Activated CD4-positive, alpha-beta T cell treated with anti-CD3 and anti-CD28 coated beads, Interleukin-2, Interleukin-6, amounts not matched to agents 100 ng/mL and 50 ng/mL, durations not matched to agents 16 hours and 8 hours (primary cell): Measurements from ENCODE around the gene CACNA2D3.

Experiments
- DNase-seq: peaks from one replicate; pipeline ENCODE4 v3.0.0-alpha.2; 2020

The CACNA2D3 gene

DNA sequence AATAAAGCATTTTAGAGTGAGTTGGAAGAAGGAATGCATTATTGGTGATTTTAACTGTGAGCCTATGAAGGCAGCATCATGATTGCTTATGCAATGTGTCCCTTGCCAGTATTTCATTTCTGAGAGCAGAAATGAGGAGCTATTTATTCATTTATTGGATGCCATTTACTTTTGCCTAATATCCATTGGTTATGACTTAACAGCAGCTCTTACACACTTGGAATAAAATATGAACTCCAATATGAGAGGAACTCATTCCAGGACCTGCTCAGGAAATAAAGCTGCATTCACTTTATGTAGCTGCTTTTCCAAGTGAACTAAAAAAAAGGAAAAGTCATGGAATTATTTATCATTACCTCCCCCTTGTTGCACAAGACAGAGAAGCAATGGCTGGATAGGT is 525.4 kb downstream of the CACNA2D3 start:
- no peak for DNase-seq

DNA sequence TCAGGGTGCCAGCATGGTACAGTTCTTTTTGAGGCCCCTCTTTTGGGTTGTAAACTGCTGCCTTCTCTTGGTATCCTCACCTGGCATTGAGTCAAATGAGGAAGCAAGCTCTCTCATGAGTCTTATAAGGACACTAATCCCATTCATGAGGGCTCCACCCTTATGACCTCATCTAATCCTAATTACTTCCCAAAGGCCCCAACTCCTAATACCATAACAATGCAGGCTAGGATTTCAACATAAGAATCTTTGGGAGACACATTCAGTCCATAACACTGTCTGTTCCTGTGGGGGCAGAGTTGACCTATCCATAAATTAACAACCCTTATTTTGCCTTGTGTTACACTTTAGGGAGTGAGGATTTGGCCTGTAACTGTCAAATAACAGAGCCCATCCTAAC is 527.2 kb downstream of the CACNA2D3 start:
- no peak for DNase-seq

DNA sequence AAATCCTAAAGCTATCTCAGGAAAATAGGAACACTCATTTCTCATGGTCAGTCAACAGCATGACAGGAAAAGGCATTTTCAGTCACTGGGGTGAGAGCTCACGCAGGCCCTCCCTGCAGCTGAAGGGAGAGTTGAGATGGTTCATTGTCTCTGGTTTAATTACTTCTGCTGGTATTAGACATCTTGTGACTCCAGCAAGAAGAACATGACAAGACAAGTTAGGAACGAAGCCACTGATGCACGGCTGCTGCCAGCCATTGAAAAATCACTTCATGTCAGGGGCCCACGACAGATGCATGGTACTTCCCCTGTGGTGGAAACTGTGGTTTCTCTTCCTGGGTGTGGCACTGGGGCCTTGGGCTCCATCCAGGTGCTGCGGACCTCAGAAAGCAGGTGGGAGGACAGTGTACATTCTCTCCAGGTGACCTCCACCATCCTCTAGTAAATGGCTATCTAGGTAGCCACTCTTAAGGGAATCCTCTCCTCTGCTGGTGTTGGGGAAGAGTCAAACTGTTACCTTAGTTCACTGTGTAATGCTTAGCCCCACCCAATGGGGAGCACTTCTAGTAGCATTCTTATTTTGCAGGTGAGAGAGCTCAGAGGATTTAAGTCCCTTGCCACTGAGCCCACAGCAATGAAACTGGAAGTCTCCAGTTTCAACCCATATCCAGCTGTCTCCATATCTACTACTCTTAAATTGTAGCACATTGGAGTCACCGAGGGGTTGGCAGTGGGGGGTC is 531.3 kb downstream of the CACNA2D3 start:
- no peak for DNase-seq

DNA sequence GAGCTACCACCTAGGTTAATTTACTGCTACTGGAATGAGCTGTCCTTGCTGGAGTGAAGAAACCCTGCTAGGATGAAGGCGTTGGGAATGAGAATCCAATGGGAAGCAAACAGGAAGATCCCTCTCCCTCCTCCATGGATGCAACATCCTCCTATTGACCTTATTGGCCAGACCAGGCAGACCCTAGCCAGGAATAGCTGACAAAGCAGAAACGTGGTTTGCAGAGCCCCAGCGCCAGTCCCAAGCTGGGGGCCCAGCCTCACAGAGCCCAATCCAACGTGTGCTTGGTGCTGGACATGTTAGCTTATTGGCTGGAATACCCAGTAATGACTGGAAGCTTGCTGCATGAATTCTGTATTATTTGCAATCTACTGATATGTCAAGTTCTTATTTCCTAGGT is 532.4 kb downstream of the CACNA2D3 start:
- DNase-seq: no peak

DNA sequence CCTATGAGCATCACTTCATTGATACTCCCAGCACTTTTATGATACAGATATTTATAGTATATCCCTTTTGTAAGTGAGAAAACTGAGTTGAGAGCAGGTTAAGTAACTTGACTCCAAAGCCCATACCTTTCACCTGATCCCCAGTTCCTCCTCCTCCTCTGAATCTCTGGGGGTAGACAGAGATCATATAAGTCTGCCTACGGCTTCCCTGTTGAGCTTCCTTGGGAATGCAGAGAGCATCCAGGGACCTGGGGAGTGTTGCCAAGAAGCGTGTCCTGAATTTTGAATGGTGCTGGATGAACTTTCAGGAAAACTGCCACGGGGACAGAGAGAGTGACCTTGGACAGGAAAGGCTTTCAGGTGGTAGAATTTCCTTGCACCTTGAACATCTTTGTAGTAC is 537.0 kb downstream of the CACNA2D3 start:
- no peak for DNase-seq

DNA sequence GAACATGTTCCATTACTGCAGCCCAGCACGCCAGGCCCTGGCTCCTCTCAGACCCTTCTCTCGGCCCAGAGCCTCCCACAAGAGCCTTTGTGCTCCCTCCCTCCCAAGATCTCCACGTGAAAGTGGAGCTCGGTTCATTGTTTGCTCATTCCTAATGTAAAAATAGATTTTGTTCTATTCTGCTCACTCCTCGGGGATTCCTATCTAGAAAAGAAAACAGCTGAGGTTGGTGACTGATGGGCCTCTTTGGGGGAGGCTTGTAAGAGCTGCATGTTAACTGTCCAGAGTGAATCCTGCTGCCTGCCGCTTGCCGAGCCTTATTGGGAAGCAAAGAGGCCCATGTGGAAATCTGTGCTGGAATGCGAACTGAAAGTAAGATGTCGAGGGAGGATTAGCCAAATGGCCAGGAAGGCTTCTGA is 538.4 kb downstream of the CACNA2D3 start:
- no peak for DNase-seq

DNA sequence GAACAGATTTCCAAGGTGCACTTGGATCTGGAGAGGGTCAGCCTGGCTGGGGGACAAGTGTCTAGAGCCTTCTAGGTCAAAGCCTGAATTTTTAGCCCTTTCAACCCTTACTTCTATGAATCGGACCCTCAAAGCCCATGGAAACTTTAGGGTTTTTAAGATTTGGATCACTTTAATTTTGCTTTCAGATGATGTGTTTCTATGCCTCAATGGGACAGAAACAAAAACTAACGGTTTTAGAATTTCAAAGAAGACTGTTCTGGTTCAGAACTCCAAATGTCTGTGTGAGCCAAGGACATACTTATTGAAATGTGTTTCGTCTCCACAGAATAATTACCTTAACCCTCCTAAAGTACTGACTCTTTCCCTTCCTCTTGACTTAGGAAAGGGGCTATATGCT is 538.8 kb downstream of the CACNA2D3 start:
- no peak for DNase-seq

DNA sequence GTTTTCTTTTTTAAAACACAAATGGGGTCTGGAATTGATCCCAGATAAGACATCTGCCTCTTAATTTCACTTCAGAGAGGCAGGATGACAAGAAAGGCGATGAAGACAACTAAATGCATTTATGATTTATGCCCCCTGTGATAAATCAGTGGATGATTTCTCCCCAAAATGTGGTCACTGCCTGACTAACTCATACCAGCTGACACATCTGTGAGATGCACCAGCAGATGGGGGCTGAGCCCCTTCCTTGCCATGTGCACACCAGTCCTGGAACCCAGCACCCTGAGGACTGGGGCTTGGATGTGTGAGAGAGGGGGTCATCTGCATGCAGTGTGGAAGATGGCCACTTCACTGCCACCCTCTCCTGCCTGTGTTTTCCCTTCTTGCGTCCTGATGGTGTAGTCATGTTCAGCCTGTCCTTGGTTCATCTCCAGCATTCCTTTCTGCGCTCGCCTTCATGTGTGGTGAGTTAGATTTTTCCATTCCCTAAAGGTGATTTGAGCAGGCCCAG is 541.2 kb downstream of the CACNA2D3 start:
- DNase-seq: no peak

DNA sequence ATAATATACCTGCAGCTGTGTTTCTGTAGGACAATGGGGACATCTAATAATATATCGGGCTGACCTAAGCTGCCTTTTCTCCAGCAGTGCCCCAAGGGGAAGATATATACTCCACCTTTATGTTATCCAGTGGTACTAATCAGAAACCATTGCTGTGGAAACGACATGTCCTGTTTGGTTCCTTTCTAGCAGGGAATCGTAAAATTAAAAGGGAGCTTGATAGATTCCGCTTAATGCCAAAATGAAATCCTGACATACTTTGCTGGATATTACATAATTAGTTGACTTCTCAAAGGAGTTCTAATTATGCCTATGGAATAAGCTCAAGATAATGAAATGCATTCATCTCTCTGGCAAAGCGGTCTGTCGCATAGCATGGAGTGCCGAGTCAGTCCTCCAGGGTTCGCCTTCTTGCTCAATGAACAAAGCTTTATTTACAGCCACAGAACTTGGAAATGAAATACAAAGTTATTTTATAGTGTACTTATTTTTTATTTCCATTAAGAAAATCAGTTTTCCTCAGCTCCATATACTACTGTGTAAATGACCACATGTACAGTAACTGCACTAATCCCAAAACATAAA is 542.8 kb downstream of the CACNA2D3 start:
- DNase-seq: no peak

DNA sequence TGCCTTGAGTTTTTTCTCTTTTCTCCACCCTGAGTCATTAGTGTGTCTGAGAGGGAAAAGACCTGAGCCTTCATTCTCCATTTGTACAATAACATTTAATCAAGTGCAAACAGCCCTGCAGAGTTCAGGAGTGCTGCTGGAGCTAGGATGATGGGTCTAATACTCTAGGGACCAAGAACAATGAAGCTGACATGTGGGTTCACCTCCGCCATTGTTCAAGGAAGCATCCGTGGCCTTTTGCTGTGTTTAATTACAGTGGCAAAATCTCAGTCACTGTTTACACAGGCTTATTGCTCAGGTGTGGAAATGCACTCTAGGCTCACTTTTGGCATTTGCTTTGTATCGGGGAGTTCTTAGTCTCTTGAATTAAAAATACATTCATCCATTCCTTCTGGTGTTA is 545.9 kb downstream of the CACNA2D3 start:
- DNase-seq: no peak

DNA sequence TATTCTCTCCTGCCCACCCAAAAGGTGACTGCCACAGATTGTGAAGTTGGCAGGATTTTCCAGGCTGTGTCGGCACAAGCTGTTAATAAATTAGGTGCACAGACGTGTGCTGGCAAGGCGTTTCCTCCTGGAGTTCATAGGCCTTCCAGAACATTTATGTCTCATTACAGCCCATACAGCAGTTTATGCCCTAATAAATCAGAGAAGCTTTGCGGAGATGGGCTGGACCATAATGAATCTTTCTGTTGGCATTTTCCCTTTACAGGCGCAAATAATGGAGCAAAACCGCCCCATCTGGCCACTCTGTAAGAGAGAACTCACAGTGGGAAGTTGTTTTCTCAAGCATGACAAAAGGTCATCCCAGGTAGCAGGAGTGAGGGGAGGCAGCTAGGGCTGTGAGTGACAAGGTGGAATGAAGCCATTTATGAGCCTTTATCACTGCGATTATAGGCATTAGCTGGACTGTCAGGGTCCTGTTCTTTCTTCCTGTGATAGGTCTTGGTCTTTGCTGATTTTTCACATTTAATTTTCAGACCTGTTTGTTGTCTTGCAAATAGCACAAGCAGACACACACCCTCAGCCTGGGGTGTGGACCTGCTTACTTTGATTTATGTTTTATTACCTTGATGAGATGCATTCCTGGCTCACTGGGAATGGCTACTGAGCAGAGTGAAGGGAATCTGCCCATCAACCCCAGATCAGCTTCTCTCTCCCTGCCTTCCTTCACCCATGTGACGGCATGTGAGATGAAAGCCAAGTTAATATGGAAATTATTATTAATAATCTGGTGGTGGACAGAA is 548.0 kb downstream of the CACNA2D3 start:
- DNase-seq: no peak

DNA sequence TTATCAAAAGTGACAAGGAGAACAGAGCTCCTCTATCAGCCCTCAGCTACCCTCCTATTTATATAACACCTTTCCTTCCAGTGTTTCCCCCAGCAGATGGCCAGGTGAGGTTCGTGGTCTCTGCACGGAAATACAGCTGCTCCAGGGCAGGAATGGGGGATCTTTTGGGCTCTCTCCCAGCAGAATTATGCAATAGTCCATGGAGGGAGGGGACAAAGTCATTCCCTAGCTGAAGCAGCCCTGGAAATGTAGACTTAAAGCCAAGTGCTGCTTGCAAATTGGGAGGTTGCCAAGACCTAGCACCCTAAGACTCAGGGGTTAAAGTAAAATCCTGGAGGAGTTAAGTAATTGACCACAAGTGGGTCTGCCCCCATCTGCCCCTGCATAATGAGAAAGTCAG is 549.2 kb downstream of the CACNA2D3 start:
- DNase-seq: no peak

DNA sequence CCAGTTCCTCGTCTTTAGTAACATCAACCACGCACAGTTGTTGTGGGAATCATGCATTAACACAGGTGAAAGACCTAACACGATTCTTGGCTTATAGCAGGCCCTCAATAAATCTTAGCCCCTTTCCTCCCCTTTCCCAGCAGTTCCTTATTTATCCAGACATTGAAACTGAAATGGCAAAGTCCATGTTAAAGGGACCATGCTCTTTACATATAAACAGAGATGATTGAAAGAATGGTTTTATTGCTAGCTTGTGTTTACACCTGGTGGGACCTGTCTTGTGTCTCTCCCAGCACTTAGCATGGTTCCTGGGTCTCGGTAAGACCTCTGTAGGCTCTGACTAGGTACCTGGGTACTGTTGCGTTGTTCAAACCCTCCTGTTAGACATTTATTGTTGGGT is 553.7 kb downstream of the CACNA2D3 start:
- DNase-seq: no peak

DNA sequence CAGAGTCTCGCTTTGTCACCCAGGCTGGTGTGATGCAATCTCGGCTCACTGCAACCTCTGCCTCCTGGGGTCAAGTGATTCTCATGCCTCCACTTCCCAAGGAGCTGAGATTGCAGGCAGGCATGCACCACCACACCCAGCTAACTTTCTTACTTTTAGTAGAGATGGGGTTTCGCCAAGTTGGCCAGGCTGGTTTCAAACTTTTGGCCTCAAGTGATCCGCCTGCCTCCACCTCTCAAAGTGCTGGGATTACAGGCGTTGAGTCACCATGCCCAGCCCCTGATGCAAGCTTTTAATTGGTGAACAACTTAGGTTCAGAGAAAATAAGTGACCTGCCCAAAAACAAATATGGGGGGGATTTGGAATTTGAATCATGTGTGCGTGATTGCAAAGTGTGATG is 559.4 kb downstream of the CACNA2D3 start:
- no peak for DNase-seq

DNA sequence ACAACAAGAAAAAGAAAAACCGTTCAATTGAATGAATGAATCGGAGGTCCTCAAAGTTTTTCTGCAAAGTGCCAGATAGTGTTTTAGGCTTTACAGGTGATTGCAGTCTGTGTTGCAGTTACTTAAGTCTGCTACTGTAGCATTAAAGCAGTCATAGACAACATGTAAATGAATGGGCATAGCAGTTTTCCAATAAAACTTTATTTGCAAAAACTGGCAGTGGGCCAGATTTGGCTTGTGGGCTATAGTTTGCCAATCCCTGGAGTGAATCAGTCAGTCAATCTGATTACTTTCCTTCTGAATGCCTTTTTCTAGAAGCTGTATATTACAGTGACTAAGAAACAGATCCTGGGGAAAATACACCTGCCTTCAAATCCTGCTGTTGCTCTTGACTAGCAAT is 562.9 kb downstream of the CACNA2D3 start:
- no peak for DNase-seq

DNA sequence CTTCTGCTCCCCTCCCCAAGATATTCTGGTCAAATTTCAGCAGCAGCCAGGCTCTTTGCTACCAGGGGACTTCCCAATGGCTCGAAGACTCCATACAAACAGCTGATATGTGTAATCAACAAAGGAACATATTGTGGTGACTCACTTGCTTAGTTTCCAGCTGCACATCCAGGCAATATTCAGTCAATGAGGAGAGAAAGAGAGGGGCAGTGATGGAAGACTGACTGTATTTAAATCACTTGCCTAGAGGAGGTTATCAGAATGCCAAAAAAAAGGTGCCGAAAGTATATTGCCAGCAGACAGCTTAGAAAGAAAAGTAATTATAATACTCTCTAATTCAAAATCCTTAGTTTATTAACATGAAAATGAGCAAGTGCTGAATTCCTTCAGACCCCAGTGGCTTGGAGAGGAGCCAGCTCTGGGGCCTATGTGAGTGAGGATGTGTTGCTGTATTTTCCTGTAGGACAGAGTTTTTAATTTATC is 569.0 kb downstream of the CACNA2D3 start:
- DNase-seq: no peak

DNA sequence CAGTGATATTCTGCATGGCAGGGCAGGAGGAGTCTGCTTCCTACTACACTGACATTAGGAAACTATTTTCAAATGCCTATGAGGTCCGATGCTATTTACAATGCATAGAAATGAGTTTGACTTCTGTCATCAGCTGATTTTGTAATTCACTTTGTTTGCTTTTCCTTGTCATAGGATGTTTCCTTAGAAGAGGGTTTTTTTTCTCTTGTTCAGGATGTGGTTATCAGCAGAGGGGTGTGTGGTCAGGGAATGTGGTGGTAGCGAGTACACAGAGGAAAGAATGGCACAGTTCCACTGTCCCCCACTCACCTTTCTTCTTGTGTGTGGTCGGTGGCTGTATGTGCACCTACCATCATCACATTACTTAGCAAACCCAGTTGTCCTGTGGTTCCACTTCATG is 574.0 kb downstream of the CACNA2D3 start:
- no peak for DNase-seq

DNA sequence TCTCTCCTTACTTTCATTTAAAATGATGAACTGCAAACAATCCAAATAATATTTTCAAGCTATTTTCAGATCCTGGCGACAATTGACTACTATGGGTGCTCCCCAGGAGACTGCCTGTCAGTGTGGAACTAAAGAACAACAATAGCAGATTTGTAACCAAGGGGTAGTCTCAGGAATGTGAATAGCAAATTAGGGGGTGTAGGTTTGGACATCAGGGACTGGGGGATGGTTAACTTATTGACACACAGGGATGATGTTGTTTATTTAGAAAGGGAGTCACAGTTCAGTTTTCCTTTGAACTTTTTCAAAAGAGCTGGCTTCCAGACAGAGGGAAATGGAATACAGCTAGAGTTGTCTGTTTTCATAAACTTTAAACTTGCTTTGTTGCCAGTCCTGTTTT is 575.7 kb downstream of the CACNA2D3 start:
- DNase-seq: no peak

DNA sequence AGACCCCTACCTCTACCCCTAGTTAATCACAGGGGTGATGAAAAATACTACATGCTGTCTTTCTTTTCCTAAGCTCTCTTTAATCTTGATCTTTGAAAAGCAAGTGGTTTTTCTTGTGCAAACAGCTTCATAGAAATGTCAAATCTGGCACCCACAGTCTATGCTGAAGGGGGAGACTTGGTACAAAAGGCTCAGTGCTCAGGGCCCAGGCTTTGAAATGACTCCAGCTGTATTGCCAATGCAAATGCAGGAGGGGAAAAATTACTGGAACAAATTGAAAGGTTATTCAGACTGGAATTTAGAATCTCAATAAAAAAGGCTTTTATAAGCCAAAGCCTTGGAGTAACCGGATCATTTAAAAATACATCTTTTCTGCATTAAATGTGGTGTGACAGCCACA is 581.6 kb downstream of the CACNA2D3 start:
- no peak for DNase-seq

DNA sequence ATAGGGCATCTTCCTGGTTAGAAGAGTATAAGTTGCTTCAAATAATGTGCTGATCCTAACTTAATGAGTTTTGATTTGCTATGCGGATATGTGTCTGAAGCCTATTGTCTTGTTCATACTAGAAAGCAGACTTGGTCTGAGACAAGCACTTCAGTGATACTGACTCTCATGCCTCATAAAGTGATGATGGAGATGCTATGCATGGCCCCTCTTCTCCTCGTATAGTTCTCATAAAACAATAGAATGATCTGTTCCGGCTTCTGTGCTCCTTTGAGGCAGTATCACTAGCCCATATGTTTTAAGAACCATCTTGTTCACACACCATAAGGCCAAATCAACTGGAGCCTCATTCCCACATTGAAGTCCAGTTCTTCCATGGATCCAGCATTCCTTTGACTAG is 583.4 kb downstream of the CACNA2D3 start:
- DNase-seq: no peak

DNA sequence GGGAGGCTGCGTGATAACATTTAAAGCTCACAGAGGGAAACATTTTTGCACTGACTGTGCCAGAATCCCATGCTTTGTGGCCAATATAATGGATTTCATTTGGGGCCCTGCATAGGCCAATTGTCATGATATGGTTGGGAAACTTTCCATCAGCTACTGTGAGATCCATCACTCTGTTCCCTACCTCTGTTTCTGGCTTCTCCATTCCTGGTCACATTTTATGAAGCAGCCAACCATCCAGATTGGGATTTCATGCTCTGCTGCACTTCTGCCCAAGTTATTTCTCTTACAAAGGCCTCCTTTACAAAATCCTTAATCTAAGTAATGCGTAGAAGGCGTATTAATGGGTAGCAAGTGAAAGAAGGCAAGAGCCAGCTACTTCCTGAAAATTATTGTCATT is 584.4 kb downstream of the CACNA2D3 start:
- no peak for DNase-seq

DNA sequence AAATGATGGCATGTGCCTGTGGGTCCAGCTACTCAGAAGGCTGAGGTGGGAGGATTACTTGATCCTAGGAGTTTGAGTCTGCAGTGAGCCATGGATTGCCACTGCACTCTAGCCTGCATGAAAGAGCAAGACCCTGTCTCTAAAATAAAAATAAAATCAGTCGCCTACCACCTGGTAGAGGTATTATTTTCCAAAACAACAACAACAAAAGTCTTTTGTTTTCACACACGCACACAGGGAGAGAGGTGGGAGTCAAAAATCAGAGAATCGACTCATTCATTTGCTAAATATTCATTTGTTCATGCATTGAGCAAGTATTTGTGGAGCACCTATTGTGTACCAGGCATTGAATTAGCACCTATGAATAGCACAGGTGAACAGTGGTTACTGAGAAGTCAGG is 587.4 kb downstream of the CACNA2D3 start:
- DNase-seq: no peak

DNA sequence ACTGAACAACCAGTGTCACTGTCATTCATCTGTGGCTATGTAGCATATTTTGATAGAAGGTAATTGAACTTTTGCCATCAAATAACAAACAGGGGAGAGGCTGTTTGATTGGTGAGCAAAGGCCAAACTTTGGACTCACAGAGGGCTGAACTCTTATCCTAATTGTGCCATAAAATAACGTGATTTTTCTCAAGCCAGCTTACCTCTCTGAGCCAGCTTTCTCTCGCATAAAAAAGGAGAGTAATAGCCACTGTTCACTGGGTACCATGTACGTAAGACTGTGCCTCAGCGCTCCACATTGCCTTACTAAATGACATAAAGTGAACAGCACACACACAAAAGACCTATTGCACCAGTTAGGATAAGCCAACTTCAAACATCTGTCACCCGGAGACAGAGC is 588.6 kb downstream of the CACNA2D3 start:
- no peak for DNase-seq

DNA sequence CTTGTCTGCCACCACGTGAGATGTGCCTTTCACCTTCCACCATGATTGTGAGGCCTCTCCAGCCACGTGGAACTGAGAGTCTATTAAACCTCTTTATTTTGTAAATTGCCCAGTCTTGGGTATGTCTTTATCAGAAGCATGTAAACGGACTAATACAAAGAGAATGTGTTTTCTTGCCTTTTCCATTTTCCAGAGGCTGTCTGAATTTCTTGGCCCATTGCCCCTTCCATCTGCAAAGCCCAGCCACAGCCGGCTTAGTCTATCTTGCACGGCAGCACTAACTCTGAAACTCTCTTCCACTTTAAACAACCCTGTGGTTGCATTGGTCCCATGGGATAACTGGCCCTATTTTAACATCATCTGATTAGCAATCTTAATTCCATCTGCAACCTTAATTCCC is 590.2 kb downstream of the CACNA2D3 start:
- no peak for DNase-seq
